GM12864 (cell line): ENCODE measurements around the gene SEC22B.
A peak's percentile ranks its signal among the peaks of the same experiment; 100 is the strongest.
"Not testable (repeated sequence)": the region's sequence is repeated elsewhere in the genome, so short reads cannot be mapped to it uniquely, and the experiment has no call there.

Experiments used
- DNase-seq: peaks from one replicate; pipeline ENCODE4 v3.0.0-alpha.2; 2011; ENCODE audit warnings: low read depth
- H3K4me3 ChIP-seq: 2 replicates; pipeline ENCODE4 v1.5.1; 2011; ENCODE audit warnings: mild to moderate bottlenecking, low read depth, low read length, control low read depth

SEC22B gene

GRCh38 chr1:120126216-120126615 is 50.1 kb downstream of the SEC22B start:
- not testable (repeated sequence) for DNase-seq, H3K4me3 ChIP-seq

GRCh38 chr1:120124628-120125027 is 51.7 kb downstream of the SEC22B start:
- not testable (repeated sequence) for DNase-seq, H3K4me3 ChIP-seq

- DNase-seq, H3K4me3 ChIP-seq: not testable (repeated sequence)
These were observed 52.4 kb downstream of the SEC22B start for GRCh38 chr1:120123813-120124510.

GRCh38 chr1:120122262-120122893 is 53.9 kb downstream of the SEC22B start:
- not testable (repeated sequence) for H3K4me3 ChIP-seq, DNase-seq

GRCh38 chr1:120121830-120122229 is 54.5 kb downstream of the SEC22B start:
- H3K4me3 ChIP-seq, DNase-seq: not testable (repeated sequence)

GRCh38 chr1:120120525-120120924 is 55.8 kb downstream of the SEC22B start:
- DNase-seq, H3K4me3 ChIP-seq: not testable (repeated sequence)

- DNase-seq: peak; percentile 10
These were observed 58.7 kb downstream of the SEC22B start for GRCh38 chr1:120117371-120118177.

GRCh38 chr1:120116094-120116493 is 60.2 kb downstream of the SEC22B start:
- DNase-seq, H3K4me3 ChIP-seq: not testable (repeated sequence)

More at GRCh38 chr1:120117371-120118177, 58.7 kb downstream of the SEC22B start:
- not testable (repeated sequence) for H3K4me3 ChIP-seq

GRCh38 chr1:120113134-120113533 is 63.2 kb downstream of the SEC22B start:
- DNase-seq, H3K4me3 ChIP-seq: not testable (repeated sequence)

GRCh38 chr1:120112212-120112611 is 64.1 kb downstream of the SEC22B start:
- not testable (repeated sequence) for H3K4me3 ChIP-seq, DNase-seq

GRCh38 chr1:120111771-120112170 is 64.5 kb downstream of the SEC22B start:
- not testable (repeated sequence) for H3K4me3 ChIP-seq, DNase-seq

GRCh38 chr1:120111008-120111407 is 65.3 kb downstream of the SEC22B start:
- not testable (repeated sequence) for DNase-seq, H3K4me3 ChIP-seq

- H3K4me3 ChIP-seq, DNase-seq: not testable (repeated sequence)
These were observed 66.7 kb downstream of the SEC22B start for GRCh38 chr1:120109656-120110055.

- DNase-seq: not testable (repeated sequence)
These were observed 67.1 kb downstream of the SEC22B start for GRCh38 chr1:120109180-120109579.

GRCh38 chr1:120105288-120105687 is 71.0 kb downstream of the SEC22B start:
- DNase-seq, H3K4me3 ChIP-seq: not testable (repeated sequence)

More at GRCh38 chr1:120109180-120109579, 67.1 kb downstream of the SEC22B start:
- H3K4me3 ChIP-seq: not testable (repeated sequence)

- H3K4me3 ChIP-seq, DNase-seq: not testable (repeated sequence)
These were observed 72.6 kb downstream of the SEC22B start for GRCh38 chr1:120103768-120104167.

- DNase-seq, H3K4me3 ChIP-seq: not testable (repeated sequence)
These were observed 74.7 kb downstream of the SEC22B start for GRCh38 chr1:120101593-120101992.
